DMS153 (cell line): ENCODE measurements around the gene MACROD2.

Experiments
- DNase-seq: peaks from one replicate; lab custom pipeline; 2025; lab: John Stamatoyannopoulos, UW

The MACROD2 gene

GRCh38 chr20:15857173-15857784, 1862.0 kb downstream of the MACROD2 start:
- DNase-seq, result no peak

DNA sequence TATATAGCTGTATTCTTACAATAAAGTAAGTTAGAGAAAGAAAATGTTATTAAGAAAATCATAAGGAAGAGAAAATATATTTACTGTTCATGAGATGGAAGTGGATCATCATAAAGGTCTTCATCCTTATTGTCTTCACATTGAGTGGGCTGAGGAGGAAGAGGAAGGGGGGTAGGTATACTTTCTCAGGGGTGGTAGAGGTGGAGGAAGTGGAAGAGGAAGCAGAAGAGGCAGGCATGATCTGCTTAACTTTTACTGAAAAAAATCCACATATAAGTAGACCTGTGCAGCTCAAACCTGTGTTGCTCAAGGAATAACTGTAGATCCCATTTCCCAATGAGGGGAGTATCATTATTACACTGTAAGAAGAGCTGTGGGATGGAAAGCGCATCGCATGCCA, 1863.7 kb downstream of the MACROD2 start:
- DNase-seq, result no peak

GRCh38 chr20:15860850-15861249, 1865.5 kb downstream of the MACROD2 start:
- DNase-seq, result no peak

DNA sequence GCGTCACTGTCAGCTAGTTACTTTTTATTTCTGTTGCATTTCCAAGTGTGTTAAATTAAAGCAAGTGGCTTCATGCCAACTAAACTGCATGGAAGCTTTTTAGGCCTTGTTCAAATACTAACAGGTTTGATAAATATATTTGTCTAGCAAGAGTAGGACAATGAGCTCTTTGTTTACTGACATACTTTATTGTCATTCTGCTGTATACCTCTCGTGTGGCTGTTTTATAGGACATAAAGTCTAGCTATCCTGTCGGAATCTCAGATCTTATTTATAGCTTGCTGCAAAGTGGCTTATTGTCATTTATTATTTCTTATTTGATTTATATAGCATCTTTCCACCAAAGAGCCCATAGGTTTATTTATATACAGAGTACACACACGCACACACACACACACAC, 1866.9 kb downstream of the MACROD2 start:
- DNase-seq, result peak; percentile 86

DNA sequence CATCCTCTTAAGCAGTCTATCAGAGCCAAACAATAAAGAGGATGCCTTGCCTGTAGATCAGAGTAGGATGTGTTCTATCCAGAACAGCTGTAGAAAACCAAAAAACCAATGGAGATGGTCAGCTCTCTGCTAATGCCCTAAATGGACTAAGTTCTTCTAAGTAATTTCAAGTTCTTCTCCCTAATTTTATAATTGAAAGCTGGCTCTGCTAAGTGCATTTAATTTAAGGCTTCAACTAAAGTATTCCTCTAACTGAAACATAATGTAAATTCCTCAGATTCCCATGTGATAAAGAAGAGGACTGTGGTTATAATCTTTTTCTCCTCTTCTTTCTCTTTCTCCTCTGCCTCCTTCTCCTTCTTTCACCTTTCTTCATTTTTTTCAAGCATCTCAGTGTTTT, 1868.4 kb downstream of the MACROD2 start:
- no peak for DNase-seq

- no peak for DNase-seq
Observed at GRCh38 chr20:15865553-15865952, 1870.2 kb downstream of the MACROD2 start.

DNA sequence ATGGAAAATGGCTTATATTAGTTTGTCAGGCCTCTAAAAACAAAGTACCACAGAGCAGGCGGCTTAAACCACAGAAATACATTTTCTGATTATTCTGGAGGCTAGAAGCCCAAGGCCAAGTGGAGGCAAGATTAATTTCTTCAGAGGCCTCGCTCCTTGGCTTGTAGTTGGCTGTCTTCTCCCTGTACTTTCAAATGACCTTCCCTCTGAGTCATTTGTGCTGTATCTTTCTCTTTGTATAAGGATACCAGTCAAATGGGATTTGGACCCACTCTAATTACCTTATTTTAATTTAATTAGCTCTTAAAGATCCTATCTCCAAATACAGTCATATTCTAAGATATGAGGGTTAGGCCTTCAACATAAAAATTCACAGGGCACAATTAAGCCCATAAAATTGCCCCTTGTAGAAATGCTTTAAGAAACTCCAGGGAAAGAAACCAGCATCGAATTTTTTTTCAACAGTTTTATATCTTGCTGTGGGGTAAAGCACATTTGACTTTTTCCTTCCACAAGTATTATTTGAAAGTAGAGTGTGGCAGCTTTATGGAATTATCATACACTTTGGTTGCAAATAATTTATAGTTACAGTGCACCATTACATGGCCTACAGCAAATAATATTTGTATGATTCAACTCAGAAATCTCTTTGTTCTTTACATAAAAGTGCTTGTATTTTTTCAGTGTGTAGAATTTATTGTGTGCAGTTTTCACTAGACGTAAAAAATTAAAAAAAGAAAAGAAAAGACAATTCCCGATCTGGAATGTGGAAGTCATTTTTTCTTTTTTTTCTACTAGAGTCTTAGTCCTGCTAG, 1871.8 kb downstream of the MACROD2 start:
- DNase-seq, result no peak

DNA sequence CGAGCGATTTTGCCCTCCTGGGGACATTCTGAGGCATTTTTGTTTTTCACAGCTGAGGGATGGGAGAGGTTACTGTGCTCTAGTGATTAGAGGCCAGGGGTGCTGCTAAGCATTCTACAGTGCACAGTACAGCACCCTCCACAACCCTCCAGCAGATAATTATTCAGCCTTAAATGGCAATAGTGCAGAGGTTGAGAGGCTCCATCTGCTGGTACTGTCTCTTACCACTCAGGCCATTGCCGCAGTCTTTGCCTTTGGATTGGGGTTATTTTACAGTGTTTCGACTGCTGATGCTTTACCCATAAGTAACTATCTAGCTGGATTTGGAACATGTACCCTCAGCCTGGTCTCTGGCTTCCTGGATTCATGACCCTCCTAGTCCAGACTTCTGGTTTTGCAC, 1872.6 kb downstream of the MACROD2 start:
- DNase-seq, result no peak

DNA sequence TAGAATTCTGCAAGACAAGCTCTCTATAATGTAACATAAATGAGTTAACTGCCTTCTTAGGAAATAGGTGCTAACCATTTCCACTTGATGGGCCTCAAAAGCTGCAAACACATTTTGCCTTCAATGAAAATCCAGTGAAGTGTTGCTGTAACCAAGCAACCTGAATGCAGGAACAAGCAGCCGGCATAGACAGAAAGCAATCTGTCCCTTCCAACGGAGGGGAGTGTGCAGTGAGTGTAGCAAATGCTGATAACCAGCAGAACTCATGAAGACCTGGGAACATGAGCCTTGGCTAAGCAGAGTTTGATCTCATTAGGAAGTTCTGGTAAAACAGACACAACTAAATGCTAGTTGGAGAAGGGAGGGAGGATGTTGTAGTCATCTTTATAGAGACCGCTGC, 1880.1 kb downstream of the MACROD2 start:
- DNase-seq, result peak; percentile 74

DNA sequence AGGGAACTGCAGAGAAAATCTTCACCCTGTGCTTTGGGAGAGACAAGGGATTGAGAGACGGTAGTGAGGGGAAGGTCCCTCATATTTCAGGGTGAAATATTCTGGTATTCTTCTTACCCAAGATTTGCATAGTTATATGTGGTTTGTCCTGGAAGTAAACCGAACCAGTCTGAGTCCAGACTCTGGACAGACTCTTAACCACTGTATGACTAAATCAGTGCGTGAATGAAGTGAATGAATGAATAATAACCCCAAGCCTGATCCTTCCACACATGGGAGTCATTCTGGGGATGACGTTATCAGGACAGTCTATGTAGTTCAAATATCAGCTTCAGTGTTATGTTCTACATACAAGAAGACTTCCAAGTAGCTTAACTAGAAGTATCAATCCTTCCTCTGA, 1887.2 kb downstream of the MACROD2 start:
- no peak for DNase-seq

DNA sequence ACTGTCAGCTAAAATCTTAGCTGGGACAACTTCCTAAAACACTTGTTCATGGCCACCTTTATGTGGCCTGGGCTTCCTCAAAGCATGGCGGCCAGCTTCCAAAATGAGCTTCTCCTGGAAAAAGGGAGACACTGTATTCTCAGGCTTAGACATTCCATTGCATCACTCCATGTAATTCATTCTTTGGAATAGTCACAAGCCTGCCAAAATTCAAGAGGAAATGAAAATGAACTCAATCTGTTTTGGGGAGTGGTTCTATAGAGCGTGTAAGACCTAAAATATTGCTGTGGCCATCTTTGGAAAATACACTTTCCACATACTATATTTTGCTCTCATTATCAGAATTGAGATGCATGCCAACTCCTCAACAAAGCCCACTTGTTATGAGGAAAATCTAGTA, 1890.9 kb downstream of the MACROD2 start:
- no peak for DNase-seq

DNA sequence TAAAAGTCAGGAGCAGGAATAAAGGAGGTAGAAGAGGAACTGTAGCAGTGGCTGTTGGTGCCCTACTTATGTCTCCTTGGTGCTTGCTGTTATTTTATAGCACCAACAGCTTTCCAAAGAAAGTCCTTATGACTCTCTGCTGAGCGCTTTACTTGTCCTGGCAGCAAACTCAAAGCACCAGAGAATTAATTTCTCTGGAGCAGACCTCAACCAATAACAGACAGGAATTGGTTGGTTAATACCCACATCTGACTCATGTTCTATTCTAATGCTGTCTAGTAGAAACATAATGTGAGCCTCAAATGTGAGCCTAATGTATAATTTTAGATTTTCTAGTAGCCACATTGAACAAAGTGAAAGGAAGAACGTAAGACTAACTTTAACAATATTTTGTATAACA, 1892.1 kb downstream of the MACROD2 start:
- no peak for DNase-seq

DNA sequence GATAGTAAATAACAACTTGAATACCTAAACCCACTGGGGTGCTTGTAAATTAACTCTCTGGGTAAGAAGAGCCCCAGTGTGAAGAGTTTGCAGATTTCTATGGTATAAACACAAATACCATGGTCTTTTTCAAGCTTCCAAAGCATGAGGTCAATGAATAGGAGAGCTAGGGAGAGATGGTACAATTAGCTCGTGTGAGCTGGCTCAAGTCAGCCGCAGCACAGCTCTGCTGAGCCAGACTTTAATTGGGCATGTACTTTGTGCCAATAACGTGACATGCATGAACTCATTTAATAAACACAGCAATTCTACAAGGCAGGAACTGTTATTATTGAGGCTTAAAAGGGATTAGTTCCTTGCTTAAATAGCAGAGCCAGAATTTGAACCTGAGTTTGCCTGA, 1893.7 kb downstream of the MACROD2 start:
- DNase-seq, result no peak

DNA sequence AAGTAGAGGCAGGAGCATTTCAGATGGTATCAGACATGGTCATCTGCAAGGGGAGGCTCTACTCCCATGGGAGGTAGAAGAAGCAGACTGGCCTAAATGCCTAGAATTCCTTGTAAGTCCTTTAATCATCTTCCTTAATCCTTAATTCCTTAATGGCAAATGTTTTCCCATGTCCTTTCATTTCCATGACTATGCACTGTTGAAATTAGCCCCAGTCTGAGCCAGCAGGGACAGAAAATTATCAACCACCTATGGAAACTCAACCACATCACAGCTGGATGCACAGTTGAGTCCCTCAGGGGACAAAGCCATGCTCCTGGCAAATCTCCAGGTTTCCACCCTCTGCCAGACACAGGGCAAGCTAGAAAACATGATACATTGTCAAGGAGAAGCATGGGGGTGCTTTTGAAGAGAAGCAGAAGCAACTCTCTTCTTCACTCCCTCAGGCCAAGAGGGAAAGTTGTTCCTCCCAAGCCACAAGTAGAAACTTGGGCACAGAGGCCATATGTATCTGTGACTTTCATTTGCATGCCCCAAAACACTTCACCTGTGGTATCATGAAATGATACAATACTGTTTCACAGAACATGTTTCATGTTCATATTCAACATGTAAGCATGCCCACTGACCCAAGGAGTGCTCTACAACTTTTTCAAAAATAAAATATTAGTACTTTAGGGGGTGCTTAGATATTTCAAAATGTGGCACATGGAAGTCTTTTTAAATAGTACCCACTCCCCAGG, 1894.4 kb downstream of the MACROD2 start:
- peak; percentile 43 for DNase-seq

GRCh38 chr20:15890407-15890982, 1895.2 kb downstream of the MACROD2 start:
- DNase-seq, result no peak

GRCh38 chr20:15895126-15895525, 1899.8 kb downstream of the MACROD2 start:
- DNase-seq, result no peak

DNA sequence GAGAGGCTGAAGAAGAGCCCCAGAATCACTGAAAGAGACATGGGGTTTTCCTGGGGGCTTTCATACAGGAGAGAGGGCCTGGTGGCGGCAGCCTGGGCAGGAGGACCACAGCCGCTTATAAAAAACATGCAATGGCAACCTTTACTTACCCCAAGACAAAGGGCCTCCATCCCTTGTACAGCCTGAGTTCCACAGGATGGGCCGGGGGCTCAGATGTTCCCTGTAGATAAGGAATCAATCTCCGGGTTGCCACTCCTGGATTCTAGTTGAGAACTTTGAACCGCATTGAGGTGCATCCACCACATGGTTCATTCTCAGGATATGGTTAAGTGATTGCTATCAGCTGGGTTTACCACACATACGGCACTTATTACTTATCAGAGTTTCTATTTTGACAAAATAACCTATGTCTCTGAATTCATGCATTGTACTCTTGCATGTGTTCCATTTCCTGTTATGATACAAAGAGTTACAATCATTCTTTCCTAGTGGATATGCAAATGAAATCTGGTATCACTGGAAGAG, 1900.3 kb downstream of the MACROD2 start:
- no peak for DNase-seq

GRCh38 chr20:15899967-15900366, 1904.7 kb downstream of the MACROD2 start:
- DNase-seq, result no peak

GRCh38 chr20:15900443-15900842, 1905.1 kb downstream of the MACROD2 start:
- DNase-seq, result no peak

GRCh38 chr20:15902493-15902892, 1907.2 kb downstream of the MACROD2 start:
- DNase-seq, result no peak

- no peak for DNase-seq
Observed at GRCh38 chr20:15905661-15906060, 1910.3 kb downstream of the MACROD2 start.

- no peak for DNase-seq
Observed at GRCh38 chr20:15909995-15910394, 1914.7 kb downstream of the MACROD2 start.
